Activated B cell treated with CpG ODN at 0.5 μM for 24 hours (primary cell): ENCODE measurements around the gene MYO16. TPM values are rescaled to one million over a fixed set of nuclear protein-coding genes. Genes with fewer than 3 reads are reported as not detected.
"Not testable (repeated sequence)": the region's sequence is repeated elsewhere in the genome, so short reads cannot be mapped to it uniquely, and the experiment has no call there.

ENCODE experiments used
- ATAC-seq: fragments of 200-7000 bp; cut with Tn5 transposase; one replicate; pipeline ENCODE4 v1.10.0; 2021; ENCODE audit warnings: low read depth, mild to moderate bottlenecking, moderate library complexity
- CTCF ChIA-PET: fragments of 350-600 bp; sonication (Branson Sonifier 250); formaldehyde crosslinking; loops from one replicate; lab custom pipeline; 2021; ENCODE audit warnings: antibody characterized with exemption; lab: Charles Lee
- POLR2A ChIA-PET: fragments of 350-600 bp; sonication (Branson Sonifier 250); formaldehyde crosslinking; loops from one replicate; lab custom pipeline; 2021; ENCODE audit warnings: antibody characterized with exemption; lab: Charles Lee
- DNase-seq: peaks from one replicate; pipeline ENCODE4 v3.0.0; 2022
- H3K27ac Mint-ChIP-seq: one replicate; pipeline ENCODE4 v1.8.0; 2020; ENCODE audit warnings: mixed read lengths
- H3K27me3 Mint-ChIP-seq: one replicate; pipeline ENCODE4 v1.8.0; 2021; ENCODE audit warnings: mixed read lengths
- H3K36me3 Mint-ChIP-seq: one replicate; pipeline ENCODE4 v1.8.0; 2021; ENCODE audit warnings: low read depth, mixed read lengths
- H3K4me1 Mint-ChIP-seq: one replicate; pipeline ENCODE4 v1.8.0; 2021; ENCODE audit warnings: mixed read lengths
- H3K4me3 Mint-ChIP-seq: one replicate; pipeline ENCODE4 v1.8.0; 2020; ENCODE audit warnings: mild to moderate bottlenecking, mixed read lengths
- H3K9me3 Mint-ChIP-seq: one replicate; pipeline ENCODE4 v1.8.0; 2020; ENCODE audit warnings: mixed read lengths
- intact Hi-C: fragments of 100-400 bp; cut with micrococcal nuclease; formaldehyde crosslinking; loops from one replicate; pipeline ENCODE4 v1.15.1; 2024
- total RNA-seq: library from RNA; stranded (reverse); gene quantifications from 2 replicates; pipeline ENCODE4 v1.2.3, GENCODE V29; 2022
- TF ChIP-seq, protein P1 (sequence below): fragments of 200-600 bp; IDR thresholded peaks from one replicate; pipeline ENCODE4 v1.8.0; 2022; ENCODE audit warnings: antibody characterized with exemption, mild to moderate bottlenecking

Gene MYO16
- total RNA-seq, 1 donor from 2014 or later = not detected

DNA sequence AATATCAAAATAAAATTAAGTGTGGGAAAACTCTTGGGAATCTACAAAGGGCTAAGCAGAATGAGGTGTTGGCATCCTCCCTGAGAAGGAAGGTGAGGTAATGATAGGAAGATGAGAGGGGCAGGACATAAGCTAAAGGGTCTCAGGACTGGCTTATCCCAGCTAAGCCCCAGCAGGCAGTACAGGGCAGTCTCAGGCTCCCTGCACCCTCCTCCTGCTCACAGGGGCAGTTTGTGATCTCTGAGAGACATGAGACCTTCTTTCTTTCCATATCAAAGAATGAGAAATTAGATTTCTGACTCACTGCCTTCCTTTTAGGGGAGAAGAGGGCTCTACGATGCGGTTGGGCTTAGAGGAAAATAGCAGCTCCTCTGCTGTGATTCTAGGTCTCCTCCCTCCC, 586.0 kb downstream of the MYO16 start:
- Mint-ChIP-seq H3K36me3 (no peaks in the 10 kb centered on the region), H3K4me1 (no peaks in the 10 kb centered on the region), H3K9me3 (no peaks in the 10 kb centered on the region), H3K4me3 (no peak overlapping the region), H3K27me3 (no peaks in the 10 kb centered on the region), H3K27ac (no peak overlapping the region)
- no peak for ATAC-seq
- ChIA-PET CTCF (no interaction called here), POLR2A (no interaction called here)
- TF ChIP-seq, protein P1, sequence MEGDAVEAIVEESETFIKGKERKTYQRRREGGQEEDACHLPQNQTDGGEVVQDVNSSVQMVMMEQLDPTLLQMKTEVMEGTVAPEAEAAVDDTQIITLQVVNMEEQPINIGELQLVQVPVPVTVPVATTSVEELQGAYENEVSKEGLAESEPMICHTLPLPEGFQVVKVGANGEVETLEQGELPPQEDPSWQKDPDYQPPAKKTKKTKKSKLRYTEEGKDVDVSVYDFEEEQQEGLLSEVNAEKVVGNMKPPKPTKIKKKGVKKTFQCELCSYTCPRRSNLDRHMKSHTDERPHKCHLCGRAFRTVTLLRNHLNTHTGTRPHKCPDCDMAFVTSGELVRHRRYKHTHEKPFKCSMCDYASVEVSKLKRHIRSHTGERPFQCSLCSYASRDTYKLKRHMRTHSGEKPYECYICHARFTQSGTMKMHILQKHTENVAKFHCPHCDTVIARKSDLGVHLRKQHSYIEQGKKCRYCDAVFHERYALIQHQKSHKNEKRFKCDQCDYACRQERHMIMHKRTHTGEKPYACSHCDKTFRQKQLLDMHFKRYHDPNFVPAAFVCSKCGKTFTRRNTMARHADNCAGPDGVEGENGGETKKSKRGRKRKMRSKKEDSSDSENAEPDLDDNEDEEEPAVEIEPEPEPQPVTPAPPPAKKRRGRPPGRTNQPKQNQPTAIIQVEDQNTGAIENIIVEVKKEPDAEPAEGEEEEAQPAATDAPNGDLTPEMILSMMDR = no peak
- no peak for DNase-seq
- intact Hi-C loops = loop anchor here (5.0 kb wide), 1 partner anchor 53 kb away; no protein-coding TSS in a partner anchor

DNA sequence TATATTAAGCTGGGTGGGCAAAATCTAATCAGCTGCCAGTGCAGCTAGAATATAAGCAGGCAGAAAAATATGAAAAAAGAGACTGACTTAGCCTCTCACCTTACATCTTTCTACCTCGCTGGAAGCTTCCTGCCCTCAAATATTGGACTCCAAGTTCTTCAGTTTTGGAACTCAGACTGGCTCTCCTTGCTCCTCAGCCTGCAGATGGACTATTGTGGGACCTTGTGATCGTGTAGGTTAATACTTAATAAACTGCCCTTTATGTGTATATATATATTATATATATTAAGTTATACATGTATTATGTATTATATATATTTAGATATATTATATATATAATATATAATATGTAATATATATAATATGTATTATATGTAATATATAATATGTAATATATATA, 588.1 kb downstream of the MYO16 start:
- H3K4me1 Mint-ChIP-seq, H3K4me3 Mint-ChIP-seq, H3K27ac Mint-ChIP-seq, POLR2A ChIA-PET, H3K36me3 Mint-ChIP-seq, CTCF ChIA-PET, H3K27me3 Mint-ChIP-seq, ATAC-seq, DNase-seq, H3K9me3 Mint-ChIP-seq: not testable (repeated sequence)
- intact Hi-C loops = loop anchor here (5.0 kb wide), 1 partner anchor 55 kb away; no protein-coding TSS in a partner anchor

DNA sequence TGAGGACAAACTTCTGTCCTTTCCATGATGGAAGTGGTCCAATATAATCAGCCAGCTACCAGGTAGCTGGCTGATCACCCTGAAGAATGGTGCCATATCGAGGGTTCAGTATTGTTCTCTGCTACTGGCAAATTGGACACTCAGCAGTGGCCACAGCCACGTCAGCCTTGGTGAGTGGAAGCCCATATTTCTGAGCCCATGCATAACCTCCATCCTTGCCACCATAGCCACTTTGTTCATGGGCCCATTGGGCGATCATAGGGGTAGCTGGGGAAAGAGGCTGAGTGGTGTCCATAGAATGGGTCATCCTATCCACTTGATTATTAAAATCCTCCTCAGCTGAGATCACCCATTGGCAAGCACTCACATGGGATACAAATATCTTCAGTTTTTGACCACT, 591.2 kb downstream of the MYO16 start:
- H3K27ac Mint-ChIP-seq = no peak overlapping the region
- DNase-seq = no peak
- H3K9me3 Mint-ChIP-seq = peaks cover 13% of the 10 kb centered on the region
- TF ChIP-seq, protein P1 = no peak
- no peak overlapping the region for H3K4me3 Mint-ChIP-seq
- POLR2A ChIA-PET = no interaction called here
- peaks cover 1% of the 10 kb centered on the region for H3K27me3 Mint-ChIP-seq
- intact Hi-C loops = no loop called here
- no peak for ATAC-seq
- H3K4me1 Mint-ChIP-seq = no peaks in the 10 kb centered on the region
- no peaks in the 10 kb centered on the region for H3K36me3 Mint-ChIP-seq
- CTCF ChIA-PET = no interaction called here

DNA sequence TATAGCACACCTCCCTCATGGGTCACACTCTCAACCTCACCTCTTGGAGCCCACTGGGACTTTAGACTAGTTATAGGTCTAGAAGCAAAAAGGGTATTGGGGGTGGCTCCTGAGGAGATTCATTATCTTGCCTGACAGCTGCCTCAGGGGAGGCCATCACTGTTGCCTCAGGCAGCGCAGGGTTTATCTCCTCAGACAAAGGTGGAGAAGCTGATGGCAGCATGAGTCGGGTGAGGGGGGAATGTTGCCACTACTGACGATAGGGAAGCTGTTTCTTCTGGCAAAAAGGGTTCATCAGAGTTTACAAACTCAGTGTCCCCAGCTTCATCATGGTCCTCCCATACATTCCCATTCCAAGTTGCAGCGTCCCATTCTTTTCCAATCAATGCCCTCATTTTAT, 594.6 kb downstream of the MYO16 start:
- DNase-seq (no peak), ATAC-seq (no peak)
- intact Hi-C loops = no loop called here
- Mint-ChIP-seq H3K4me1 (no peaks in the 10 kb centered on the region), H3K9me3 (peaks cover 13% of the 10 kb centered on the region), H3K27ac (no peak overlapping the region), H3K27me3 (peaks cover 1% of the 10 kb centered on the region), H3K36me3 (no peaks in the 10 kb centered on the region), H3K4me3 (no peak overlapping the region)
- TF ChIP-seq, protein P1 = no peak
- ChIA-PET POLR2A (no interaction called here), CTCF (no interaction called here)

DNA sequence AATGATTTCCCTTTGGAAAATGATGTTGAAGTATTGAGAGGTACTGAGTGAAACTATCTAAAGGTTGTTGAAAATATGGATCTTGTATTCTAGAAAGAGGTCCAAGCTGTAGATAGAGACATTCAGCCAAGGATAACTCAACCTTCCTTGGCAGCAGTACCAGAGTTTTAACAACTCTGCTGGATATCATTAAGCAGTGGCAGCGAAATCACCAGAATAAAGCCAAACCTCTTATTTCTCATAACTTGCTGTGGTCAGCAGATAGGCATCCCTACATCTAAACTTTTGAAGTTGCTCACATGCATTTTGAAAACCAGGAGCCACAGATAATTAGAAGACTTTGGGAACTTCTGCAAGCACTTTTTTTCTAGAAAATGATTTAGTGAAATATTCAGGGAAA, 597.2 kb downstream of the MYO16 start:
- H3K36me3 Mint-ChIP-seq = no peaks in the 10 kb centered on the region
- H3K27ac Mint-ChIP-seq = no peak overlapping the region
- POLR2A ChIA-PET = no interaction called here
- ATAC-seq (no peak), DNase-seq (no peak)
- no peaks in the 10 kb centered on the region for H3K4me1 Mint-ChIP-seq
- TF ChIP-seq, protein P1 = no peak
- H3K27me3 Mint-ChIP-seq = peaks cover 1% of the 10 kb centered on the region
- intact Hi-C loops = no loop called here
- CTCF ChIA-PET = no interaction called here
- H3K4me3 Mint-ChIP-seq = no peak overlapping the region
- H3K9me3 Mint-ChIP-seq = peaks cover 16% of the 10 kb centered on the region

DNA sequence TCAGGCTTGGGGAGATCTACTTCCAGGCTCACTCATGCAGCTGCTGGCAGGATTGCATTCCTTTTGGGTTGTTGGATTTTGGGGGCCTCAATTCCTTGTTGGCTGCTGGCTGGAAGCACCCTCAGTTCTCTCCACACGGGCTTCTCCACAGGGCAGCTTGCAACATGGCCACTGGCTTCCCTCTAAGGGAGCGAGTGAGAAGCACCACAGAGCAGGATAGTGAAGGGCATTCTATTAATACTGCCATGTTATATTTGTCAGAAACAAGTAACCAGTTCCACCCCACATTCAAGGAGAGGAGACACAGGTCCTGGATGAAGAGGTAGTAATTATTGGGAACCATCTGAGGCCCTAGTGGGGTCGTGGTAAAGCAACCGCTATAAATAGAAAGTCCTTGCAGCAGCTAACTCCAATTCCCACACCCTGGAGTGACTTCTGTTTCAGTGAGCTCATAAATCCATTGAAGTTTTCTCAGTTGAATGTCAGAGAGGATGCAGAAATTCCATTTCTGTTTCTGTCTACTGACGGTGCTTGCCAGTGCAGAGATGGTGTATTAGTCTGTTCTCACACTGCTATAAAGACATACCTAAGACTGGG, 598.0 kb downstream of the MYO16 start:
- Mint-ChIP-seq H3K27ac (no peak overlapping the region), H3K4me1 (no peaks in the 10 kb centered on the region), H3K36me3 (no peaks in the 10 kb centered on the region), H3K27me3 (peaks cover 1% of the 10 kb centered on the region), H3K9me3 (peaks cover 16% of the 10 kb centered on the region), H3K4me3 (no peak overlapping the region)
- POLR2A ChIA-PET = no interaction called here
- CTCF ChIA-PET = no interaction called here
- TF ChIP-seq, protein P1 = no peak
- intact Hi-C loops = no loop called here
- DNase-seq (no peak), ATAC-seq (no peak)
